H1 (cell line): ENCODE results near the gene BBC3. TPM values are rescaled to one million over a fixed set of nuclear protein-coding genes. Genes with fewer than 3 reads are reported as not detected.
A peak's percentile ranks its signal among the peaks of the same experiment; 100 is the strongest.

Source experiments
- CTCF ChIA-PET: fragments of 300-600 bp; sonication (Branson Sonifier 250); formaldehyde crosslinking; loops from one replicate; lab custom pipeline; 2021; ENCODE audit not compliant: partially characterized antibody; lab: Charles Lee
- POLR2A ChIA-PET: fragments of 300-600 bp; sonication (Branson Sonifier 250); formaldehyde crosslinking; loops from one replicate; lab custom pipeline; 2021; ENCODE audit warnings: inconsistent platforms; ENCODE audit not compliant: partially characterized antibody; lab: Charles Lee
- DNase-seq, 2 experiments: peaks; one replicate each; pipeline versions ENCODE4 v3.0.0 to v3.0.0-alpha.2; 2010 to 2022; ENCODE audit warnings: low spot score in 2 of 2, low read depth in 1 of 2, mixed read lengths in 1 of 2
- FAIRE-seq: peaks from 2 replicates; lab custom pipeline; 2011; peaks lifted over from hg19 to GRCh38; lab: Jason Lieb, UNC
- H2AFZ ChIP-seq: 2 replicates; pipeline ENCODE4 v1.8.1; 2012; ENCODE audit warnings: low read length, inconsistent platforms
- H2AK5ac ChIP-seq: 2 replicates; pipeline ENCODE4 v1.6.1; 2013; ENCODE audit warnings: low read depth, low read length
- H2BK120ac ChIP-seq: replicated peaks from 2 replicates; pipeline ENCODE3; 2013; ENCODE audit warnings: low read depth, low read length, inconsistent platforms
- H2BK12ac ChIP-seq: 2 replicates; pipeline ENCODE4 v1.6.1; 2013; ENCODE audit warnings: low read depth, low read length
- H2BK15ac ChIP-seq: 2 replicates; pipeline ENCODE4 v1.6.1; 2013; ENCODE audit warnings: low read length
- H2BK20ac ChIP-seq: 2 replicates; pipeline ENCODE4 v1.6.1; 2013; ENCODE audit warnings: low read length
- H2BK5ac ChIP-seq: 2 replicates; pipeline ENCODE4 v1.6.1; 2013; ENCODE audit warnings: low read depth, low read length
- H3K14ac ChIP-seq: 2 replicates; pipeline ENCODE4 v1.6.1; 2013; ENCODE audit warnings: inconsistent platforms; ENCODE audit not compliant: insufficient read length
- H3K18ac ChIP-seq: 2 replicates; pipeline ENCODE4 v1.6.1; 2013; ENCODE audit warnings: low read length; ENCODE audit errors: extremely low read depth
- H3K23ac ChIP-seq: 2 replicates; pipeline ENCODE4 v1.6.1; 2013; ENCODE audit warnings: inconsistent platforms; ENCODE audit not compliant: insufficient read length
- H3K23me2 ChIP-seq: 2 replicates; pipeline ENCODE4 v1.6.1; 2013; ENCODE audit warnings: low read depth, low read length
- H3K27ac ChIP-seq: 2 replicates; pipeline ENCODE4 v1.6.1; 2011; ENCODE audit warnings: low read depth, low read length, inconsistent platforms
- H3K27me3 ChIP-seq, 4 experiments: replicated peaks in 1 of 4; 1 replicate in 1 of 4; 2 replicates in 3 of 4; pipeline versions ENCODE4 v1.6.1 to v1.8.1; 2011 to 2013; ENCODE audit warnings: low read length in 3 of 4, mild to moderate bottlenecking in 3 of 4, inconsistent platforms in 2 of 4, mixed read lengths in 2 of 4, moderate library complexity in 1 of 4; ENCODE audit not compliant: control insufficient read depth in 3 of 4, insufficient read depth in 3 of 4; ENCODE audit errors: extremely low read depth in 1 of 4
- H3K36me3 ChIP-seq, 4 experiments: 2 replicates each; pipeline versions ENCODE4 v1.6.1 to v1.8.1; 2011 to 2013; ENCODE audit warnings: mild to moderate bottlenecking in 4 of 4, low read length in 3 of 4, moderate library complexity in 2 of 4, control low read depth in 1 of 4, inconsistent platforms in 1 of 4; ENCODE audit not compliant: insufficient read depth in 4 of 4, control insufficient read depth in 2 of 4
- H3K4ac ChIP-seq: replicated peaks from 2 replicates; pipeline ENCODE3; 2013; ENCODE audit warnings: low read length, low read depth, mixed read lengths, inconsistent platforms; ENCODE audit not compliant: insufficient read length
- H3K4me1 ChIP-seq, 4 experiments: replicated peaks in 1 of 4; 1 replicate in 1 of 4; 2 replicates in 3 of 4; pipeline versions ENCODE4 v1.6.1 to v1.8.1; 2011 to 2013; ENCODE audit warnings: low read length in 3 of 4, inconsistent platforms in 2 of 4, mixed read lengths in 1 of 4; ENCODE audit not compliant: insufficient read depth in 4 of 4, control insufficient read depth in 3 of 4
- H3K4me2 ChIP-seq, 2 experiments: 2 replicates each; pipeline versions ENCODE4 v1.6.1 to v1.8.1; 2011 to 2013; ENCODE audit warnings: low read depth in 2 of 2, low read length in 2 of 2, control low read depth in 1 of 2, inconsistent platforms in 1 of 2, mild to moderate bottlenecking in 1 of 2; ENCODE audit not compliant: insufficient read depth in 1 of 2
- H3K4me3 ChIP-seq, 4 experiments: fragments of 200-600, 300-600 bp in 1 of 4; sonication (generic), shearing (Covaris generic), sonication (Bioruptor Twin) in 1 of 4; 2 replicates each; pipeline versions ENCODE4 v1.5.1 to v1.8.1; 2011 to 2016; ENCODE audit warnings: low read length in 4 of 4, low read depth in 3 of 4, control low read depth in 2 of 4, inconsistent platforms in 2 of 4, mild to moderate bottlenecking in 2 of 4, mixed read lengths in 1 of 4, moderate library complexity in 1 of 4; ENCODE audit not compliant: insufficient read depth in 2 of 4; ENCODE audit errors: extremely low read depth in 1 of 4
- H3K56ac ChIP-seq: replicated peaks from 2 replicates; pipeline ENCODE3; 2013; ENCODE audit warnings: low read depth, mild to moderate bottlenecking, mixed read lengths, low read length, inconsistent platforms; ENCODE audit not compliant: insufficient read length
- H3K79me1 ChIP-seq: 2 replicates; pipeline ENCODE4 v1.6.1; 2013; ENCODE audit warnings: low read depth, low read length, control low read depth
- H3K79me2 ChIP-seq, 2 experiments: 2 replicates each; pipeline versions ENCODE4 v1.6.1 to v1.8.1; 2012 to 2013; ENCODE audit warnings: low read length in 2 of 2, mild to moderate bottlenecking in 2 of 2, inconsistent platforms in 1 of 2; ENCODE audit not compliant: insufficient read depth in 2 of 2, control insufficient read depth in 1 of 2
- H3K9ac ChIP-seq, 4 experiments: replicated peaks in 1 of 4; 1 replicate in 1 of 4; 2 replicates in 3 of 4; pipeline versions ENCODE4 v1.6.1 to v1.8.1; 2011 to 2013; ENCODE audit warnings: low read depth in 3 of 4, low read length in 3 of 4, control low read depth in 2 of 4, mild to moderate bottlenecking in 2 of 4, moderate library complexity in 2 of 4, inconsistent platforms in 1 of 4; ENCODE audit errors: extremely low read depth in 1 of 4
- H3K9me3 ChIP-seq, 2 experiments: 2 replicates each; pipeline versions ENCODE4 v1.6.1 to v1.8.1; 2012 to 2013; ENCODE audit warnings: mild to moderate bottlenecking in 2 of 2, moderate library complexity in 2 of 2, control low read depth in 1 of 2, inconsistent platforms in 1 of 2, low read depth in 1 of 2, low read length in 1 of 2, mixed read lengths in 1 of 2; ENCODE audit not compliant: insufficient read depth in 2 of 2
- H4K20me1 ChIP-seq, 2 experiments: replicated peaks in 1 of 2; 2 replicates each; pipeline versions ENCODE3 to v1.8.1; 2011 to 2013; ENCODE audit warnings: inconsistent platforms in 2 of 2, low read length in 2 of 2, mild to moderate bottlenecking in 1 of 2; ENCODE audit not compliant: insufficient read depth in 2 of 2, control insufficient read depth in 1 of 2
- H4K5ac ChIP-seq: 2 replicates; pipeline ENCODE4 v1.6.1; 2013; ENCODE audit warnings: low read length, low read depth, mixed read lengths, inconsistent platforms; ENCODE audit not compliant: insufficient read length
- H4K8ac ChIP-seq: 2 replicates; pipeline ENCODE4 v1.8.0; 2013; ENCODE audit warnings: mild to moderate bottlenecking, moderate library complexity, low read length, inconsistent platforms; ENCODE audit not compliant: insufficient read depth; ENCODE audit errors: extremely low read depth
- H4K91ac ChIP-seq: replicated peaks from 2 replicates; pipeline ENCODE3; 2013; ENCODE audit warnings: low read length, mixed read lengths, inconsistent platforms; ENCODE audit not compliant: insufficient read length
- BCL11A ChIP-seq, 2 experiments: IDR thresholded peaks; one replicate each; pipeline ENCODE4 v1.6.1; 2011; ENCODE audit warnings: low read depth in 2 of 2, low read length in 2 of 2, mild to moderate bottlenecking in 2 of 2
- BRCA1 ChIP-seq: IDR thresholded peaks from 2 replicates; pipeline ENCODE4 v1.6.1; 2012; ENCODE audit warnings: low read depth, low read length, improper control_type of control experiment
- CTBP2 ChIP-seq: IDR thresholded peaks from 2 replicates; pipeline ENCODE4 v1.7.0; 2011; ENCODE audit warnings: borderline replicate concordance, mild to moderate bottlenecking, moderate library complexity, mixed read lengths, low read length; ENCODE audit not compliant: insufficient read depth, insufficient read length
- HDAC6 ChIP-seq: IDR thresholded peaks from one replicate; pipeline ENCODE4 v1.7.1; 2012; ENCODE audit warnings: low read depth, mild to moderate bottlenecking, inconsistent platforms, low read length, moderate library complexity
- JUND ChIP-seq: IDR thresholded peaks from 2 replicates; pipeline ENCODE4 v1.6.1; 2011; ENCODE audit warnings: mild to moderate bottlenecking, improper control_type of control experiment, low read length
- SIRT6 ChIP-seq: IDR thresholded peaks from one replicate; pipeline ENCODE4 v1.7.1; 2012; ENCODE audit warnings: low read length, inconsistent platforms
- WGBS, 2 experiments: shearing (Covaris generic) in 1 of 2; methylation state at CpG; one replicate each; pipeline versions ENCODE4 v1.1.6 to v1.1.7; 2013 to 2015; ENCODE audit warnings: low lambda C conversion rate in 2 of 2, mixed read lengths in 2 of 2, inconsistent platforms in 1 of 2, low coverage in 1 of 2, missing lambda C conversion rate in 1 of 2; ENCODE audit not compliant: insufficient replicate concordance in 2 of 2, insufficient coverage in 1 of 2, insufficient read length in 1 of 2; ENCODE audit errors: extremely low coverage in 1 of 2, missing lambda C conversion rate in 1 of 2; 5-methylcytosine and 5-hydroxymethylcytosine counted together
- polyA plus RNA-seq, 7 experiments: library from polyadenylated mRNA; depleted of rRNA in 3 of 7; stranded (reverse) in 5 of 7; unstranded in 2 of 7; fragments of >200 nt in 5 of 7; fragments of 200-250 nt in 2 of 7; gene quantifications; 1 replicate in 5 of 7; 2 replicates in 1 of 7; 4 replicates in 1 of 7; pipeline versions ENCODE4 v1.2.1 to v1.2.3, GENCODE V29; 2011 to 2013; ENCODE audit warnings: missing spikeins in 2 of 7, mixed read lengths in 2 of 7
- total RNA-seq: library from RNA; stranded (reverse); fragmentation: NEBNext Ultra II Directional; extraction: Animal tissue kit (Norgen Biotek cat#: 25700); gene quantifications from 2 replicates; pipeline ENCODE4 v1.2.1, GENCODE V29; 2021
- TF ChIP-seq, protein P1 (sequence below): IDR thresholded peaks from 2 replicates; pipeline ENCODE4 v1.6.1; 2012; ENCODE audit warnings: low read length, inconsistent platforms

The BBC3 gene
- total and polyA plus RNA-seq, 2 of the 8 experiments (the other 6 are each of a cell fraction or from before 2014, with no cell fraction given): 13.2 to 21.6 TPM

DNA sequence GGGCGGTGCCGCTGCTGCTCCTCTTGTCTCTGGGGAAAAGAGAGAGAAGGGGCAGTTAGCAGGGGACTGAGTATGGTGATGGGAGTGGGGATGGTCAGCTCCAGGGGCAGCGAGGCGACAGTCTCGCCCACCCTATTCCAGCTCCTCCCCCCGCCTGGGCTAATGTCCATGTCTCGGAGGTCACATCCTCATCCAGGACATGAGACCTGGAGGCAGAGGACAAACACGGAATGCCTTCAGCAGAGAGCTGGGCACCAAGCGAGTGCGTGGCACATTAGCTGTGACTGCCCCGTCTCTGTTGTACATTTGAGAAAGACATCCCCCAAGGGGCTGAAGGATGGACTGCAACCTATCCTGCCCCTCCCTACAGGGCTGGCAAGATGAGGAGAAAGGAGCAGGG lies 9.1 kb downstream of the BBC3 start:
- no peak overlapping the region for H3K18ac ChIP-seq
- H3K14ac ChIP-seq: no peak overlapping the region
- DNase-seq (no peak), FAIRE-seq (no peak)
- peak overlapping the region; percentile 60; the same call in 1 of the 2 replicates for H2BK5ac ChIP-seq
- no peaks in the 10 kb centered on the region; the same call in 1 of the 2 replicates for H3K79me1 ChIP-seq
- peak overlapping the region; percentile 62; the same call in 1 of the 2 replicates for H4K8ac ChIP-seq
- no peak overlapping the region for H3K27ac ChIP-seq
- no peak overlapping the region for H3K23ac ChIP-seq
- no peak overlapping the region for H3K4me3 ChIP-seq
- H3K4me2 ChIP-seq: no peak overlapping the region
- 92% methylated on average over 11 of the region's 11 CpGs; no CpG with 5 or more reads in 1 of the 2 experiments for WGBS, 2 experiments
- ChIA-PET CTCF (interaction anchor here (0.8 to 11.9 kb wide), 5 partner anchors 10 to 140 kb away, joined by 3 to 152 read pairs (median 4); no protein-coding TSS in a partner anchor), POLR2A (interaction anchor here (1.0 to 8.2 kb wide), 6 partner anchors 8 to 158 kb away, joined by 3 to 195 read pairs (median 4); no protein-coding TSS in a partner anchor)
- no peaks in the 10 kb centered on the region for H3K27me3 ChIP-seq
- H2BK12ac ChIP-seq: no peak overlapping the region
- peaks cover 7% of the 10 kb centered on the region; the same call in 1 of the 2 replicates for H3K23me2 ChIP-seq
- H3K4ac ChIP-seq: no peak overlapping the region
- H3K9ac ChIP-seq: no peak overlapping the region; a peak in 1 of 7 replicates
- TF ChIP-seq BCL11A (IDR thresholded peaks at IDR 0.05; ENCODE audit: low read depth in 2 of 2, low read length in 2 of 2) (no peak), HDAC6 (no peak), CTBP2 (no peak), SIRT6 (no peak), BRCA1 (no peak), JUND (no peak)
- TF ChIP-seq, protein P1, sequence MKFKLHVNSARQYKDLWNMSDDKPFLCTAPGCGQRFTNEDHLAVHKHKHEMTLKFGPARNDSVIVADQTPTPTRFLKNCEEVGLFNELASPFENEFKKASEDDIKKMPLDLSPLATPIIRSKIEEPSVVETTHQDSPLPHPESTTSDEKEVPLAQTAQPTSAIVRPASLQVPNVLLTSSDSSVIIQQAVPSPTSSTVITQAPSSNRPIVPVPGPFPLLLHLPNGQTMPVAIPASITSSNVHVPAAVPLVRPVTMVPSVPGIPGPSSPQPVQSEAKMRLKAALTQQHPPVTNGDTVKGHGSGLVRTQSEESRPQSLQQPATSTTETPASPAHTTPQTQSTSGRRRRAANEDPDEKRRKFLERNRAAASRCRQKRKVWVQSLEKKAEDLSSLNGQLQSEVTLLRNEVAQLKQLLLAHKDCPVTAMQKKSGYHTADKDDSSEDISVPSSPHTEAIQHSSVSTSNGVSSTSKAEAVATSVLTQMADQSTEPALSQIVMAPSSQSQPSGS: no peak
- no peaks in the 10 kb centered on the region for H3K9me3 ChIP-seq
- no peak overlapping the region for H4K5ac ChIP-seq
- no peak overlapping the region for H3K56ac ChIP-seq
- no peak overlapping the region for H2BK120ac ChIP-seq
- H3K4me1 ChIP-seq: peaks cover 3 to 11% (median 5%) of the 10 kb centered on the region in 4 experiments
- H3K79me2 ChIP-seq: peaks cover 0 to 16% of the 10 kb centered on the region in 2 experiments; a peak in 1 of 4 replicates
- peaks cover 0 to 5% of the 10 kb centered on the region in 2 experiments for H4K20me1 ChIP-seq
- H2AK5ac ChIP-seq: no peak overlapping the region
- H2AFZ ChIP-seq: no peak overlapping the region
- no peak overlapping the region for H4K91ac ChIP-seq
- no peak overlapping the region for H2BK15ac ChIP-seq
- peaks cover 2 to 12% (median 9%) of the 10 kb centered on the region in 4 experiments; a peak in 6 of 8 replicates for H3K36me3 ChIP-seq
- H2BK20ac ChIP-seq: no peak overlapping the region
